Nephron progenitor cell (in vitro differentiated cells): ENCODE results near the gene COX14.
"Not testable (repeated sequence)": the region's sequence is repeated elsewhere in the genome, so short reads cannot be mapped to it uniquely, and the experiment has no call there.

Experiments used
- DNase-seq: peaks from one replicate; pipeline ENCODE4 v3.0.0; 2021
- H3K27ac Mint-ChIP-seq: 2 replicates; pipeline ENCODE4 v1.8.0; 2021; ENCODE audit warnings: mild to moderate bottlenecking, moderate library complexity, mixed read lengths
- H3K27me3 Mint-ChIP-seq: 2 replicates; pipeline ENCODE4 v1.8.0; 2021; ENCODE audit warnings: mild to moderate bottlenecking, low read depth, mixed read lengths; ENCODE audit not compliant: poor library complexity
- H3K36me3 Mint-ChIP-seq: 2 replicates; pipeline ENCODE4 v1.8.0; 2021; ENCODE audit warnings: low read depth, mixed read lengths
- H3K4me1 Mint-ChIP-seq: 2 replicates; pipeline ENCODE4 v1.8.0; 2021; ENCODE audit warnings: mixed read lengths
- H3K4me3 Mint-ChIP-seq: 2 replicates; pipeline ENCODE4 v1.8.0; 2021; ENCODE audit warnings: mild to moderate bottlenecking, moderate library complexity, mixed read lengths
- H3K9me3 Mint-ChIP-seq: 2 replicates; pipeline ENCODE4 v1.8.0; 2021; ENCODE audit warnings: mild to moderate bottlenecking, moderate library complexity, mixed read lengths
- CTCF ChIP-seq: fragments of 200-600 bp; sonication (generic); IDR thresholded peaks from 2 replicates; pipeline ENCODE4 v1.5.0; 2021; ENCODE audit warnings: antibody characterized with exemption

COX14 gene

GRCh38 chr12:50081096-50081808 lies 30.8 kb upstream of the COX14 start:
- H3K4me1 Mint-ChIP-seq: peaks cover 64% of the 10 kb centered on the region
- H3K4me3 Mint-ChIP-seq: no peak overlapping the region
- DNase-seq: no peak
- H3K27ac Mint-ChIP-seq: no peak overlapping the region
- no peaks in the 10 kb centered on the region for H3K36me3 Mint-ChIP-seq
- H3K27me3 Mint-ChIP-seq: peaks cover 22% of the 10 kb centered on the region
- no peak for TF ChIP-seq CTCF
- no peaks in the 10 kb centered on the region for H3K9me3 Mint-ChIP-seq

DNA sequence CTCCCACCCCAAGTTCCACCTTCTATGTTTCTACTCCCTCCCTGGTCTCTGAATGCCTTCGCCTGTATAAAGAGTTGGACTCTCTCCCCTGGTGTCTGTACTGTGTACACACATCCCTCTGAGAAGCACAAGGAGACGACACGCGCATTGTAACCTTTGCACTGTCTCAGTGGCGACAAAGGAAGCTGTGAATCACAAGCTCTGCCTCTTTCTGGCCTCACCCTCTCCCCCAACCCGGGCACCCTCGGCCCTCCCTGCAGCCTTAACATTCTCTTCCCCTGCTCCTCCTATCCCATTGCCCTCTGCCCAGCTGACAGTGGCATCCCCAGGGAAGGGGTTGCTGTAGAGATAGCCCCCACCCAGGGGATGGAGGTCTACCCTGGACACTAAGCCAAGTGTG lies 29.4 kb upstream of the COX14 start:
- Mint-ChIP-seq H3K4me3 (peak overlapping the region; percentile 1), H3K36me3 (peaks cover 11% of the 10 kb centered on the region), H3K27me3 (peaks cover 22% of the 10 kb centered on the region), H3K27ac (peak overlapping the region; percentile 44), H3K9me3 (no peaks in the 10 kb centered on the region), H3K4me1 (peaks cover 56% of the 10 kb centered on the region)
- DNase-seq: no peak
- TF ChIP-seq CTCF: no peak

- Mint-ChIP-seq H3K27me3 (peaks cover 22% of the 10 kb centered on the region), H3K36me3 (peaks cover 16% of the 10 kb centered on the region), H3K9me3 (no peaks in the 10 kb centered on the region), H3K4me1 (peaks cover 54% of the 10 kb centered on the region), H3K4me3 (peak overlapping the region; percentile 81), H3K27ac (peak overlapping the region; percentile 20)
- DNase-seq: no peak
- no peak for TF ChIP-seq CTCF
These were observed 28.7 kb upstream of the COX14 start for GRCh38 chr12:50083301-50083700.

DNA sequence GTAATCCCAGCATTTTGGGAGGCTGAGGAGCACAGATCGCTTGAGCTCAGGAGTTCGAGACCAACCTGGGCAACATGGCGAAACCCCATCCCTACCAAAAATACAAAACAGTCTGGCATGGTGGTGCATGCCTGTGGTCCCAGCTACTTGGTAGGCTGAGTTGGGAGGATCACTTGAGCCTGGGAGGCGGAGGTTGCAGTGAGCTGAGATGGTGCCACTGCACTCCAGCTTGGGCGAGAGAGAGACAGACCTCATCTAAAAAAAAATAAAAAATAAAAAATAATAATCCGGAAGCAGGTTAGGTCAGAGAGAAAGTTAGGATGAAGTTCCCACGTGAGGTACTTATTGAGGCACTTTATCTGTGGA lies 27.6 kb upstream of the COX14 start:
- not testable (repeated sequence) for DNase-seq, H3K9me3 Mint-ChIP-seq
- H3K27me3 Mint-ChIP-seq: peaks cover 19% of the 10 kb centered on the region
- peak overlapping the region; percentile 94 for H3K27ac Mint-ChIP-seq
- H3K4me3 Mint-ChIP-seq: peak overlapping the region; percentile 98
- peaks cover 27% of the 10 kb centered on the region for H3K36me3 Mint-ChIP-seq
- H3K4me1 Mint-ChIP-seq: peaks cover 47% of the 10 kb centered on the region

DNA sequence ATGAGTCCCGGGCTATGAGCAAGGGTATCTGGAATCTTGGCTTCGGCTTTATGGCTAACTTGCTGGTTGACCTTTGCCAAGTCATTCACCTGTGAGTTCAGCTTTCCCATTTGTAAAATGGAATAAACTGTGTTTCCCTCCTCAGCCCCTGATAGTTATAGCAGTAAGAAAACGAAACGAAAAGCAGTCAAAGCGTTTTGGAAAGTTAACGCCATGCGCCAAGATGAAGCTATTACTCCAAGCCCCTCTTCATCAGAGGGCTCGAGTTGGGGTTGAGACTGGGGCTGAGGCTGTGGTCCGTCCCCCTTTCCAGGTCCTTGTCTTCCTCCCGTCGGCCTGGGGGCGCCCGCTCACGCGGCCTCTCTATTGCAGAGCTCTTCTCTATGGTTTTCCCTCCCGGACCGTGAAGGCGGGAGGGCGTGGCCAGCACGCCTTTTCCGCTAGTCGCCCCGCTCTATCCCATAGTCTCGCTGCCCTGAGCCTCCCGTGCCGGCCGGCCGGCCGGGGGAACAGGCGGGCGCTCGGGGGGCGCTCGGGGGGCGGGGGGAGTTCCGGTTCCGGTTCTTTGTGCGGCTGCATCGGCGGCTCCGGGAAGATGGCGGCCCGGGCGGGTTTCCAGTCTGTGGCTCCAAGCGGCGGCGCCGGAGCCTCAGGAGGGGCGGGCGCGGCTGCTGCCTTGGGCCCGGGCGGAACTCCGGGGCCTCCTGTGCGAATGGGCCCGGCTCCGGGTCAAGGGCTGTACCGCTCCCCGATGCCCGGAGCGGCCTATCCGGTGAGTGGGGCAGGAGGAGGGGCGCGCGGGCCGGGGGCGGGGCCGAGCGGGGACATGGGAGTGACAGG lies 27.0 kb upstream of the COX14 start, which contains the start of gene SMARCD1:
Gene SMARCD1, plus strand, starts transcription at position 568 of the 840 bp plus-strand sequence. Its CDS starts 28 bp downstream, at position 596.
- H3K27ac Mint-ChIP-seq: peak within 1 kb of the TSS; percentile 94
- peak within 1 kb of the TSS; percentile 98 for H3K4me3 Mint-ChIP-seq
- H3K4me1 Mint-ChIP-seq: peaks cover 50% of the 10 kb centered on the region
- H3K9me3 Mint-ChIP-seq: no peaks in the 10 kb centered on the region
- peak; percentile 90 for DNase-seq
- peak; percentile 29 for TF ChIP-seq CTCF
- H3K36me3 Mint-ChIP-seq: peaks cover 33% of the 10 kb centered on the region
- H3K27me3 Mint-ChIP-seq: peaks cover 17% of the 10 kb centered on the region

- Mint-ChIP-seq H3K27me3 (peaks cover 15% of the 10 kb centered on the region), H3K4me1 (peaks cover 50% of the 10 kb centered on the region), H3K4me3 (peak overlapping the region; percentile 98), H3K9me3 (no peaks in the 10 kb centered on the region), H3K27ac (peak overlapping the region; percentile 94), H3K36me3 (peaks cover 38% of the 10 kb centered on the region)
- no peak for DNase-seq
- TF ChIP-seq CTCF: no peak
These were observed 26.4 kb upstream of the COX14 start for GRCh38 chr12:50085615-50086072.
